ENCODE data around the gene CNKSR3.
"Not testable (repeated sequence)": the region's sequence is repeated elsewhere in the genome, so short reads cannot be mapped to it uniquely, and the experiment has no call there.

Gene CNKSR3

DNA sequence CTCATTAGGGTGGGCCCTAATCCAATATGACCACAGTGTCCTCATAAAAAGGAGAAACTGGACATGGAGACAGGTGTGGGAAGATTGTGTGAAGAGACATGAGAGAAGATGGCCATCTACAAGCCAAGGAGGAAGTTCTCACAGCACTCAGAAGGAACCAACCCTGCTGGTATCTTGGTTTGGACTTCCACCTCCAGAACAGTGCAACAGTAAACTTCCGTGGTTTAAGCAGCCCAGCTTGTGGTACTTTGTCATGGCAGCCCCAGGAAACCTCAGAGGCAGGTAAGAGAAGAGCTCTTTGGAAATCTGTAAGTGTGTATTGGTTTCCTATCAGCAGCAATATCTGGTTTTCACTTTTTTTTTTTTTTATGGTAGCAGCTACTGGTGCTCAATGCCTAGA is 16.5 kb upstream of the CNKSR3 start:
- no peak for DNase-seq

DNA sequence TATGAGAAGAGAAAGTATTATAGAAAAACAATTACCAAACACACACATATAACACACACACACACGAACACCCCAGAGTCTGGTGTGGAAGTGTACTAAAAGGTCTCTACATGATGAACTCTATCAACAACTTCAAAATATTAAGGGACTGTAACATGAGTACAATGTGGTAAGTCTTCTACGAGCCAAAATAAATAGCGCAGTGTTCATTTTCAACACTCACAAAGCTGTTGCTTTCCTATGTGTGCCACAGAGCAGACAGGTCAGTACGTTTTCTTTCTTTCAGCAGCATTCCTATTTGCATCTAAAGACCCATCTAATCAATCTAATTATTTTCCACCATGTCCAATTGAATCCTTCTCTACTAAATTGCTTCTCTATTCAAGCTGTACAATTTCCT is 12.1 kb upstream of the CNKSR3 start:
- DNase-seq: no peak

DNA sequence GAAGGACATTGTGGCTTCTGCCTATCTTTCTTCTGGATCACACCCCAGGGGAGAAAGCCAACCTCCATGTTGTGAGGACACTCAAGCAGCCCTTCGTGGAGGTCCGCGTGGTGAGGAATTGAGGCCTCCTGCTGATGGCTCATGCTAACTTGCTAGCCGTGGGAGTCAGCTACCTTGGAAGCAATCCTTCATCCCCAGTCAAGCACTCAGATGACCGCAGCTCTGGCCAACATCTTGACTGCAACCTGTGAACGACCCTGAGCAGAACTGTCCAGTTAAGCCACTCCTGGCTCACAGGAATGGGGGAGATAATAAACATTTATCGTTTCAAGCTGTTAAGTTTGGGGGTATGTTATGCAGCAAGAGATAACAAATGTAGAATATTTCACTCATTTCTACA is 10.9 kb upstream of the CNKSR3 start:
- DNase-seq: no peak

DNA sequence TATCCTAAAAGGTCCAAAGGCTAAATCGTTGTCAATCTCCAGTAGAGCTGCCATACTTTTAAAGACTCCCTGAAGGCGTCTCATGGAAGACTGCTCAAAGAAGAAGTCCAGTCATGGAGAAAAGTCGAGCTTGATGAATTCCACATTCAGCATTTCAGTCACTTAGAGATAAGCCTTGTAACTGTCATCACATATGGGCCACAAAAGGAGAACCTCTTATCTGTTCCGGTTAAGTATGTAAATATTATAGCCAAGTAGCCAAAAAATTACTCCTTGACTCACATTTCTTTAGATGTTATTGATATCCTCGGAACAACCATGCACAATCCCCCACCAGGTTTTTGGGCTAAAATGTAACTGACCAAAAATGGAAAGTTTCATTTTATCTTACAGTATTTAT is 9.8 kb upstream of the CNKSR3 start:
- no peak for DNase-seq

DNA sequence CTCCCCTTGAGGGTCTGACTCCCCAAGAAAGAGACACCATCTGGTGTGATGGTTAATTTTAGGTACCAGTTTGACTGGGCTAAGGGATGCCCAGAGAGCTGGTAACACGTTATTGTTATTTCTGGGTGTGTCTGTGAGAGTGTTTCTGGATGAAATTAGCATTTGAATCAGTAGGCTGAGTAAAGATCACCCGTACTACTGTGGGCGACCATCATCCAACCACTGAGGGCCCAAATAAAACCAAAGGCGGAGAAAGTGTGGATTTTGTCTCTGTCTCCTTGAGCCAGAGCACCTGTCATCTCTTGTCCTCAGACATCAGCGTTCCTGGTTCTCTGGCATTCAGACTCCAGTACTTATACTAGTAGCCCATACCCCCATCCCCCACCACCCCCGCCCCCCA is 7.9 kb upstream of the CNKSR3 start:
- DNase-seq: no peak

DNA sequence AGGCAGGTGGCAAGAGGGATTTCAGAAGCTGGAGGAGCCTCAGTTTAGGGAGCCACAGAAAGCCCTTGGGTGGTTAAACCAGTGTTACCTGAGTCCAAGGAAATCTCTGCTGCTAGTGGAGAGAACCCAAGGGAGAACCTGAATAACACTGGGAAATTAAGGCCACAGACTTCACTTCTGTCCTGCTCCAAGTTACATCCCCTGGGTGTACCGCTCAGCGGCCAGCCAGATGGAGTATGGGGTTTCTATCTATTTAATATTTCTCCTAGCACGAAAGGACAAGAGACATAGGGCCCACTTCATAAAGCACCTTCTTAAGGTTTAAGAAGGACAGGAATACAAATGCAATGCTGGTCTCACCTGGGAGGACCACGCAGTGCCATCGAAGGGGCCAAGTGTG is 5.8 kb upstream of the CNKSR3 start:
- no peak for DNase-seq

DNA sequence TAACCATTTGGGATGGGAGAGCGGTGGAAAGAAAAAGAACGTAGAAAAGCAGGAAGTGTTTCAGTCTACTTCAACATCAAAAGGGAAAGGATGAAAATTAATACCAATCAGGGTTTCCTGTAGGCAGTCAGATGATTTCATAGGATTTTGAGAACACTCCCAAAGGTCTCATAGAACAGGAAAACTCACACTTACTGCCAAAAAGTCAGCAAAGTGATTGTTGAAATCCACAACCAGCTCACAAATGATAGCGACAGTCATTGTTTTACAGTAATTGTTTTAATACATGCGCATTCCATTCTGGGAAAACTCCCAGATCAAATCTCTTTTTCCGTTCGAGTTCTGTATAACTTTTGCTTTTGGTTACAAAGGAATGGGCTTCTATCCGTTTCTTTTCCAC is 5.3 kb upstream of the CNKSR3 start:
- DNase-seq: no peak

DNA sequence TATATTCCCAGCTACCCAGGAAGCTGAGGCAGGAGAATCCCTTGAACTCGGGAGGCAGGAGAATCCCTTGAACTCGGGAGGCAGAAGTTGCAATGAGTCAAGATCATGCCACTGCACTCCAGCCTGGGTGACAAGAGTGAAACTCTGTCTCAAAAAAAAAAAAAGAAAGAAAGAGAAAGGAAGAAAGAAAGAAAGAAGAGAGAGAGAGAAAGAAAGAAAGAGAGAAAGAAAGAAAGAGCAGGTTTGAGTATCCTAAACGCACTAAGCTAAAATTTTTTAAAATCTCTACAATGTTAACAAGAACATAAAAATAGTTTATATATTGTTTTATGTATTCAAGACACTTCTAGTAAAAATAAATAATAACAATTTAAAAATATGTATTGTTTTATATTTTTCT is 4.6 kb upstream of the CNKSR3 start:
- not testable (repeated sequence) for DNase-seq

DNA sequence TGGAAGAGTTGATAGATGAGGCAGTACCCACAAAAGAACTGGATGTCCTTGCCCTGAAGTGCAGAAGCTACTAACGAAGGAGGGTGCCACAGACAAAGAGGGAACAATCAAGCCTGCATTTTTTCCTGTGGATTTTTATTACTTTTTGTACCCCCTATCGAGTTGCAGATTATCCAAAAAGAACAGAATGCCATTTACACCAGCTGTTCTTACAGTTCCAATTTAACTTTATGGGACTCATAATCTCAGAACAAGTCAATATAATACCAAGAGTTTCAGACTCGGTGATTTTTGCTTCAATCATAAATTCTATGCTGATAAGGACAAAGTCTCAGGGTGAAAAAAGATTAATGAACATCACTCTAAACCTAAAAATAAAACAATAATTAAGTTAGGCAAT is 4.0 kb upstream of the CNKSR3 start:
- DNase-seq: no peak

DNA sequence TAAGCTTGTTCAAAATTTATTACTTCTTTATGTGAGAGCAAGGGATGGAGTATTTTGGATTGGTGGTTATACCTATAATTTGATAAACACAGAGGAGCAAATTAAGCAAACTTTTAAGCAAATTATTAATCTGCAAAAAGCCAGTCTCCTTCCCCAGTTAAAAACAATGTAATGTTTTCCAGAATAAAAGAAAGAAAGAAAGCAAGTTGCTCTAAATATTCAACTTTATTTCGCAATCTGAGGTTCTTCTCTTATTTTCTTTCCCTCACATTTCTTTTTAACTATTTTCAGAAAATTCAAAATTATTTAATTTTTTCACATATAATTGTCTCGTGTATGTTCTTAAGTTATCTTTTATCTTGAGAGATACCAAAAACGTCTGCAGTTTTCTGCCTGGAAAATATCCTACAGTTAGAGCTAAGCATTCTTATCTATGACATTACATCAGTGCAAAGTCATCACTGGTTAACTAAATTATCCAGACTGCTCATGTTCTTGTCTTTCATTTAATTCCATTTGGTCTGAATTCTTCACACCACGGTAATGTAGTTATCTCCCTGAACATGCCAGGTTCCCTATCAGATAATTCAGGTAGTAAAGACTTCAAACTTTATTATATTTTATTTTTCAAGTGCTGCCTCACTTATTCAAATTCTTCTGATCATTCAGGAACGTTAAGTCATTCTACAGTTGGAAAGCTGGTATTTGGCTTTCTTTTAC is 3.3 kb upstream of the CNKSR3 start:
- DNase-seq: no peak

DNA sequence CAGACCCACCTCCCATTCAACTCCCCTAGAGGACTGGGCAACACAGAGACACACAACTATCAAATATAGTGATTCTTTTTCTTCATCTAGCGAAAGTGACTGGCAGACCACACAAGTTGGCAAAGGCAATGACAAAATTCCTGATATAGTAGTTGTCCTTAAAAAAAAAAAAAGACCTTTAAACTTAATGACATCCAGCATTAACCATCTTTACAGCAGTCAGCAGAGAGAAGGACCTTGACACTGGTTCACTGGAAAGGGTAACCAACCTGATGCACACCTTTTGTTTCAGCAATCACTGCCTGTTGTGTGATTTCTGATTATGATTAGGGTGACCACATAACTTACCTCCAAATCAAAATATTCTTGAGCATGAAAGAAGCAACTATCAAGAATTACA is 1.7 kb upstream of the CNKSR3 start:
- DNase-seq: no peak

DNA sequence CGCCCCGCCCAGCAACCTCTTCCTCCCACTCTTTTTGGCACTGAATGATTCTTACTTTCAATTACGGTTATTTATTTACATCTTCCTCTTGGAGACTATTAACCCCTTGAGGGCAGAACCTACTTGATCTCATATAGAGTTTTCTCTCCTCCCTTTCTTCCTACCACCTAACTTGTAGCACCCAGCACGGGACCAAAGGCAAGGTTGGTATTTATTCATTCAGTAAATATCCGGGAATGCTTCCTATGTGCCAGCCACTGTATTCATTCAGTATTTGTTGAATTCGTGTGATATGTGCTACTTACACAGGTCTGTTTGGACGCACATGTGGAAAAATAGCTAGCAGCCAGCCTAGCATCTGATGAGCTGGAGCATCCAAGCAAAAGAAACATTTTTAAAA is 1.3 kb upstream of the CNKSR3 start:
- DNase-seq: no peak

DNA sequence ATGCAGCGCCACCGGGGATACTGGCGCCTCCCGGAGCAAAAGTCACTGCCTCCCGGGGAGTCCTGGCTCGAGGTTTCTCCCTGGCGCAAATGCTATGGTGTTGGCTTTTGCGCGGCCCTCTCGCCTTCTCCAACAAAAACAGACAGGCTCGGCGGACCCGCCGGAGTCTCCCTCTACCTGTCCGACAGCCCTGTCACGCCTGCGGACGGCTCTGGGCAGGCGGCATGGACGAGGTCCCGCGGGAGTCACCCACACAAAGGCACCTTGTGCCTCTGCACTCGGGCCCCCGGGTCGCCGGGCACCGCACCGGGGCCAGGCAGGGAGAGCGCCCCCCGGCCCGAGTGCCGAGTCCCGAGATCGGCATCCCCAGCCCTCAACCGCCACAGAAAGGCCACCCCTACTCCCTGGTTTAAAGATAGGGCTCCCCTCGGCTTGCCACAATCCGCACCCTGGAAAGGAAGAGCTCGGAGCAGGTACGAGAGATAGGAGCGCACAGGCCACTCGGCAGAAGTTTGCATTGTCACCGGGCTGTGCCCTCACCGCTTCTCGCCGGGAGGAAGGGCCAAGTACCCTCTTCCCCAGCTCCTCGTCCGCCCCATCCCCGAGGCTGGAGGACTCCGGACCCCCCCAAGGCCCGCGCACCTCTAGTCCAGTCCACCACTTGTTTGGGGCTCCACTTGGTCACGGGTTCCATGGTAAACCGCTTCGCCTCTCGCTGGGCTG is 903 bp downstream of the CNKSR3 start:
- no peak for DNase-seq

DNA sequence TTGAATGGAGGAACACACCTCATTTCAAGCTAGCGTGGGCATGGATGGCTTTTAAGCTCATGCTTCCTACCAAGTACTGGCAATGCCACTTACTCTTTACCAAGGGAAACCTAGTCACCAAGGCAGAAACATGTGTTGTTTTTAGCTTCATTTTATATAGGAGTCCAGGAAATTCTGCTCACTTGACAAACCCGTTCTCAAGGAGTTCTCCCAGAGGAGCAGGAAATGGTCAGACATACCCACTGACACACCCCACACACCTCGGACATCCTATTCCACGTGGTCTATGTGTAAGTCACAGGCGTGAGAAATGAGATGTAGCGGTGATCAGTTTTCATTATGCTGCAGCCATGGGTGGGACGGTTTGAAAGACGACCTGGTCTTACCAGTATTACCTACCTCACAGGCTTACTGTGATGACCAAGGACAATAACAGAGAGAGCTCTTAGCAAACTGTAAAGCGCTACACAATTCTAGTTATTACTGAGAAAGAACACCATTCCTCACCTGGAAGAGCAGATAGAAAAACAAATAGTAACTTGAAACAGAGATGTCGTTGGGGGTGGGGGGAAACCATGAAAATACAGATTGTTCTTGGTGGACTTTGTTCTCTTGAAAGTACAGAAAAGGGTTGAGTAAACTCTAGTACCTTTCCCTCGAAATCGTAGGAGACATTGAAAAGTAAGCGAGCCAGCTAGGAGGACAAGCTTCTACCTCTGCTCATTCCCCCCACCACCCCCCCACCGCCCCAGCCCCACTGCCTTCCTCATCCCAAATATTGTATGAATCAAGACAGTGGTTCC is 1.7 kb downstream of the CNKSR3 start:
- no peak for DNase-seq

DNA sequence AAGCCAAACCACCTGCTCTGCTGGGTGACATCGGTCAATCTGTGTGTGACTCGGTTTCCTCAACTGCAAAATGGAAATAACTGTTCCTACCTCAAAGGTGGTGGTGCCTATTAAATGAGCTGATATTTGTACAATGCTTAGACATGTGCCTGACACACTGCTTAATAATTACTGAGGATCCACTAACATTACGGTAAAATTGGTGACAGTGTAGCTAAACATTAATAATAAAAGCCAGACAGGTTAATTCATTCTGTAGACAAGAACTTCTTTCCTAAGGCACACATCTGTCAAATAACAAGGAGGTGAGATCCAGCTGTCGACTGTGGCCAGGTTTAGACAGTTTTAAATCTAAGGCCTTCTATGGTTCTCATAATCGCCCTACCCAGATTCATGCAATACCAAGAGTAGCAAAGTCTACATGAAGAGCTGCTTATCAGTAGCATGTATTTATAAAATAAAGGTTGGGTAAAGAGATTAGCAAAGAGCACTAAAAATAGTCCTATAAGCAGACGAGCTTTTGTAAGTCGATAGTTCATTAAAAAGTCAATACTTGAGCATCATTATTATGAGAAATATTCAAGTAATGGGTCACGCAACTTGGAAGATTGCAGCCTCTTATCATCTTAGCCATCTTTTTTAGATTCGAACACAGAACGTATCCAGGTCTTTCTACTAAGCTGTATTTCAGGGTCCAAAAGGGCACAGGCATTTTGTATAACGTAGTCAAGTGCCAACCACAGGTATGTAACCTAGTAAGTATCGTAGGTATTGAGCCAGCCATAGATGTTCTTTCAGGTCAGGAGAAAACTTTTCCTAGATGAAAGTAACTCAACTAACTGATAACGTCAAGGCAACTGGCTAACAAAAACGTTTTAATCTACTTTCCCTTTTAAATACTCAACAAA is 3.2 kb downstream of the CNKSR3 start:
- DNase-seq: no peak

DNA sequence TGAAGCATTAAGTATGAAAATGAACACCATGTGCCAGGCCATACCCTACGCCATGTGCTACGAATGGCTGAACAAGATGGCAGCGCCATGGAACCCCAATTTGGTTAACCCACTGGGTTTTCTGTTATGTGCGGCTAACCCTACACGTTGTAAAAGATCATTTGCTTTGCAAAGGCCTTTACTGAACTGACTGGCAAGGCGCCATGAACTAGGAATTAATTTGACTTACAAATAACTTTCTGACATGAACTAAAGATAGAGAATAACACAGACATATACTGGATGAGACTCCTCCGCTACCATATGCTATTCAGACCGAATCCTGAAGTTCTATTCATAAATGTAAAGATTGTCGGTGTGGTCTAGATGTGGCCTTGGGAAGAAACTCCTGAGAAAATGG is 3.9 kb downstream of the CNKSR3 start:
- no peak for DNase-seq

DNA sequence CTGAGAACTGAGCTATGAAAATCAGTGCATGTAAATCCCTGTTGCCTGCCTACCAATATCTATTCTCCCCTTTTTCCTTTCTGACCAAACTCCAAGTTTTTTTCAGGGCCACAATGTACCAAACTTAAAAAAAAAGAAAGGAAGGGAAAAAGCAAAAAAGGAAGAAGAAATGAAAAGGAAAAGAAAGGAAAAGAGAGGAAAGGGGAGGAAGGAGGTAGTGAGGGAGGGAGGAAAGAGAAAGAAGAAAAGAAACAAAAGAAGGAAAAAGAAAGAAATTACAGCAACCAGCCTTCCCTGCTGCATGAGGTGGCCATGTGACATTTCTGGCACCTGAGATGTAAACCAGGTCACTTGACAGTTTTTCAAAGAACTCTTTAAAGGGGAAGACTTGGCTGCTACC is 4.4 kb downstream of the CNKSR3 start:
- no peak for DNase-seq

DNA sequence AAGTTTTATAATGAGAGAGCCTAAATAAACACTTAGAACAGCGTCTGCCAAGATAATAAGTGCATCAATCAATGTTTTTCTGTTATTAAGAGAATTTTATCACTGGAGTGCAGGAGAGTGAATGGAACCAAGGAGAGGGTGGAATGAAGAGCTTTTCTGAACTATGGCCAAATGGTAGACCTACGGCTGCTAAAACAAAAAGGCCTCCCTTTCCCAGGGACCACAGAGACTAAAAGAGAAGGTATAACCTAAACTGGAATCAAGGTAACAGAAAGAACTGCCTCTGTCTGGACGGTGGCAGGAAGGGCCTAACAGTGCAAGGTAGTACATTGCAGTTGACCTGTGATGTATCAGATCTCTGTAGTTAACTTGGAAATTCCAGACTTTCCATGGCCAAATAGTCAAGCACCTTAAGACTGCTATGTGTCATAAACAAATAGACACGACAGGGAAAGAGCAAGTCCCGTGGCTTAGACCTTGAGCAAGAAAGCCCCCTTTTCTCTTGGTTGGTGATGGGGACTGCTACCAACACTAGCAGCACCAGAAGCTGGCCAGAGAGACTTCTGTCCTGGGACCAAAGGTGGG is 5.5 kb downstream of the CNKSR3 start:
- no peak for DNase-seq

DNA sequence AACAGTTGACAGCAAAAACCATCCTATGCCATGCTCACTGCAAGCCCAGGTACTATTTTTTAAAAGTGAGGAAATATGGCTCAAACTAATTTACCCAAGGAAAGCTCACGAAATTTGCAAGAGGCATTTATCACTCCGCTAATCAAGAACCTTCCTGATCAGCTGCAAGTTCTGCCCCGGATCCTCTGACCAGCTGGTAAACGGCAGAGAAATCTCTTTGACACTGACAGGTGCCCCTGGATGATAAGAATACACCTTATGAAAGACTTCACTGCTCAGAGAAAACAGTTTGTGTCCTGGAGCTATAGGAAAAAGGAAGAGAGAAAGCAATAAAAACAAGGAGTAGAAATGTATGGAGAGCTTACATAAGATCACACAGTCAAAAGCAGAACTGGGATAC is 6.4 kb downstream of the CNKSR3 start:
- DNase-seq: no peak

DNA sequence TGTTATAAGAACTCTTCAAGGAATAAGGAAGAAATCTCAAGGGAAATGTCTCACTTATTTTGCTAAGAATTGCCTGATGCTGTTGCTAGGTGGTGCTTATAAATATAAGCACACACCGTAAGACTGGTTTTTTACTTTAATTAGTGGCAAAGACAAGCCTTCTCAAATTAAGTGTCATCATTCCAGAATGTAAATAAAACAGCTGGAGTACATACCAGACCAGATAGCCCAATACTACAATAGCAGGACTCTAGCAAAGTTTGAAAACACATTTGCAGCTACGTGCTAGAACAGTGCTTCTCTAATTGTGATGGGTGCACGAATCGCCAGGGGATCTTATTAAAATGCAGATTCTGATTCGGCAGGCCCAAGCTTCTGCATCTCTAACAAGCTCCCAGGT is 6.8 kb downstream of the CNKSR3 start:
- DNase-seq: no peak

DNA sequence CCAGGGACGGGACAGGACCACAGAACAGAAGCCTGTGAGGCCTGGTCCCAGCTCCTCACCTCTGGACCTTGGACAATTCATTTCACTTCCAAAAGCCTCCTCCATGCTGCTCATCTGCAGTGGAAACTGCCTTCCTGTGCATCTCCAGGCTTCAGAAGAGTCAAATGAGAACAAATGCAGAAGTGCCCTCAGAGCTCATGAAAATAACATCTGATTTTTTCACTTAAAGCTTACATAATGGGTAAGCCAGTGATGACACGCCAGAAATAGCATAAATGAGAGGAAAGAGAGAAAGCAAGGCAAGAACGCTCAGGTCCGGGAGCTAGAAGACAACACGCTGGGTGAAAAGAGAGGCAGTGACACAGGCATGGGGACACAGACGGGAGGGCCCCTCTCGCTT is 7.9 kb downstream of the CNKSR3 start:
- DNase-seq: no peak

DNA sequence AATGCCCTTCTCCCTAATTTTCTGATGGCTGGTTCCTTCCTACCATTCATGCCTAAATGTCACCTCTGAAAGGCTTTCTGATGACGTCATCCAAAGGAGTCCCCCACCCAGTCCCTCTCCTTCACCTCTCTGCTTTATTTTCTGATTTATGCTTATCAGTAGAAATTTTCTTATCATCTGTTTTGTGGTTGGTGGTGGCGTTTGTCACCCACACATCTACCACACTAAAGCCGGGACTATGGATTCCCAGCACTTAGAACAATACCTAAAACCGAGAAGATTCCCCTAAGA is 9.0 kb downstream of the CNKSR3 start:
- no peak for DNase-seq

Measured in NCI-H187 treated with DMSO at 0.1 percent for 48 hours (cell line).